PC-3 (cell line): ENCODE measurements around the gene PCDH15. TPM values are rescaled to one million over a fixed set of nuclear protein-coding genes. Genes with fewer than 3 reads are reported as not detected.

ENCODE experiments used
- ATAC-seq: fragments of 200-7000 bp; cut with Tn5 transposase; 2 replicates; pipeline ENCODE4 v1.9.1; 2020; ENCODE audit warnings: mild to moderate bottlenecking, moderate library complexity
- BruUV-seq: library from RNA; stranded (reverse); fragments of 400-500 nt; replicated peaks from 2 replicates; lab custom pipeline; 2021; lab: Mats Ljungman, UMichigan
- CTCF ChIA-PET: fragments of 300-600 bp; sonication (Branson Sonifier 250); formaldehyde crosslinking; loops from one replicate; lab custom pipeline; 2022; ENCODE audit warnings: antibody characterized with exemption; lab: Charles Lee
- POLR2A ChIA-PET: fragments of 300-600 bp; sonication (Branson Sonifier 250); formaldehyde crosslinking; loops from one replicate; lab custom pipeline; 2022; ENCODE audit warnings: antibody characterized with exemption; ENCODE audit not compliant: unreplicated experiment; lab: Charles Lee
- DNase-seq: peaks from one replicate; pipeline ENCODE4 v3.0.0-alpha.2; 2015
- H2AFZ ChIP-seq: fragments of 300-600 bp; sonication (generic); 2 replicates; pipeline ENCODE4 v1.6.0; 2016; ENCODE audit warnings: antibody characterized with exemption, low read length
- H3F3A ChIP-seq: fragments of 300-600 bp; sonication (generic); one replicate; pipeline ENCODE4 v1.6.0; 2017; ENCODE audit warnings: antibody characterized with exemption, low read length, control low read depth, mild to moderate bottlenecking; ENCODE audit not compliant: unreplicated experiment
- H3K27ac ChIP-seq: fragments of 300-600 bp; sonication (generic); 2 replicates; pipeline ENCODE4 v1.5.1; 2016; ENCODE audit warnings: mild to moderate bottlenecking, low read length
- H3K27me3 ChIP-seq: fragments of 300-600 bp; sonication (generic); 2 replicates; pipeline ENCODE4 v1.6.1; 2016; ENCODE audit warnings: low read length, mixed read lengths
- H3K36me3 ChIP-seq: fragments of 300-600 bp; sonication (generic); 2 replicates; pipeline ENCODE4 v1.6.1; 2016; ENCODE audit warnings: low read depth, mixed run types, low read length, mixed read lengths
- H3K4me1 ChIP-seq: fragments of 300-600 bp; sonication (generic); 2 replicates; pipeline ENCODE4 v1.5.1; 2016; ENCODE audit warnings: low read length; ENCODE audit not compliant: insufficient read depth
- H3K4me2 ChIP-seq: fragments of 300-600 bp; sonication (generic); 2 replicates; pipeline ENCODE4 v1.6.0; 2016; ENCODE audit warnings: low read length
- H3K4me3 ChIP-seq: fragments of 300-600 bp; sonication (generic); 2 replicates; pipeline ENCODE4 v1.5.1; 2016; ENCODE audit warnings: mild to moderate bottlenecking, low read length, mixed read lengths
- H3K79me2 ChIP-seq: fragments of 300-600 bp; sonication (generic); 2 replicates; pipeline ENCODE4 v1.6.1; 2017; ENCODE audit warnings: low read length, mixed read lengths
- H3K9ac ChIP-seq: fragments of 300-600 bp; sonication (generic); 2 replicates; pipeline ENCODE4 v1.6.0; 2016; ENCODE audit warnings: mild to moderate bottlenecking, low read length
- H3K9me2 ChIP-seq: fragments of 300-600 bp; sonication (generic); replicated peaks from 2 replicates; pipeline ENCODE4 v1.6.1; 2016; ENCODE audit warnings: mixed run types, low read length, mixed read lengths
- H3K9me3 ChIP-seq: fragments of 300-600 bp; sonication (generic); 2 replicates; pipeline ENCODE4 v1.6.1; 2016; ENCODE audit warnings: low read length, mixed read lengths
- H4K20me1 ChIP-seq: fragments of 300-600 bp; sonication (generic); 2 replicates; pipeline ENCODE4 v1.6.1; 2016; ENCODE audit warnings: low read length, mixed read lengths
- CTCF ChIP-seq: fragments of 300-600 bp; sonication (generic); conservative IDR thresholded peaks from 2 replicates; pipeline ENCODE4 v1.5.1; 2017; ENCODE audit warnings: antibody characterized with exemption, low read depth, mild to moderate bottlenecking, low read length
- EZH2 ChIP-seq: fragments of 300-600 bp; sonication (generic); IDR thresholded peaks from one replicate; pipeline ENCODE4 v1.6.1; 2017; ENCODE audit warnings: antibody characterized with exemption, mild to moderate bottlenecking, low read length; ENCODE audit not compliant: unreplicated experiment
- EZH2phosphoT487 ChIP-seq: fragments of 300-600 bp; sonication (generic); IDR thresholded peaks from 2 replicates; pipeline ENCODE4 v1.6.1; 2018; ENCODE audit warnings: mild to moderate bottlenecking, antibody characterized with exemption, low read length, borderline replicate concordance
- intact Hi-C: fragments of 100-400 bp; cut with micrococcal nuclease; formaldehyde crosslinking; loops from 2 replicates; pipeline ENCODE4 v1.9.0; 2023
- total RNA-seq: library from RNA; depleted of rRNA; stranded (reverse); fragments of >200 nt; gene quantifications from 2 replicates; pipeline ENCODE4 v1.2.3, GENCODE V29; 2014

The PCDH15 gene
- total RNA-seq, 1 experiment from 2014 or later: not detected

- Histone ChIP-seq H3K4me2 (no peak overlapping the region), H3K4me3 (no peak overlapping the region), H3K9me3 (no peaks in the 10 kb centered on the region), H3K9me2 (no peaks in the 10 kb centered on the region), H3K27me3 (no peaks in the 10 kb centered on the region), H3K79me2 (no peaks in the 10 kb centered on the region), H3F3A (no peaks in the 10 kb centered on the region), H3K9ac (no peak overlapping the region), H2AFZ (no peak overlapping the region), H3K4me1 (peaks cover 4% of the 10 kb centered on the region; the same call in 1 of the 2 replicates), H3K27ac (no peak overlapping the region), H3K36me3 (no peaks in the 10 kb centered on the region), H4K20me1 (no peaks in the 10 kb centered on the region)
- TF ChIP-seq EZH2 (no peak), EZH2phosphoT487 (no peak), CTCF (no peak)
- intact Hi-C loops: loop anchor here (5.0 kb wide), 1 partner anchor 291 kb away; no protein-coding TSS in a partner anchor
- BruUV-seq: no TSS peak
- ChIA-PET POLR2A (no interaction called here), CTCF (no interaction called here)
- DNase-seq (no peak), ATAC-seq (no peak)
Measured at GRCh38 chr10:53841483-53842145, 959.4 kb downstream of the PCDH15 start.

GRCh38 chr10:53840653-53841052 lies 960.4 kb downstream of the PCDH15 start:
- ChIA-PET CTCF (no interaction called here), POLR2A (interaction anchor here (0.6 kb wide), 2 partner anchors 743 to 1283 kb away, joined by 3 read pairs; no protein-coding TSS in a partner anchor)
- Histone ChIP-seq H3K9me3 (no peaks in the 10 kb centered on the region), H3K27ac (no peak overlapping the region), H3K27me3 (no peaks in the 10 kb centered on the region), H3K79me2 (no peaks in the 10 kb centered on the region), H4K20me1 (no peaks in the 10 kb centered on the region), H3F3A (no peaks in the 10 kb centered on the region), H3K4me1 (peaks cover 9% of the 10 kb centered on the region; the same call in 1 of the 2 replicates), H2AFZ (no peak overlapping the region), H3K9me2 (no peaks in the 10 kb centered on the region), H3K4me2 (no peak overlapping the region), H3K36me3 (no peaks in the 10 kb centered on the region), H3K4me3 (no peak overlapping the region), H3K9ac (no peak overlapping the region)
- no TSS peak for BruUV-seq
- intact Hi-C loops: loop anchor here (5.0 kb wide), 1 partner anchor 292 kb away; no protein-coding TSS in a partner anchor
- no peak for TF ChIP-seq EZH2
- no peak for TF ChIP-seq EZH2phosphoT487
- no peak for TF ChIP-seq CTCF
- ATAC-seq (no peak), DNase-seq (no peak)
